Right lobe of liver (tissue), 4 donors: Measurements from ENCODE around the gene KISS1R.

ENCODE experiments used
- CTCF ChIP-seq, 4 donors: fragments of 200-600 bp in 3 of 4; fragments of 450-650 bp in 1 of 4; IDR thresholded peaks; one replicate each; pipeline versions ENCODE4 v1.5.1 to v1.8.0; 2016 to 2022; ENCODE audit warnings: antibody characterized with exemption in 4 of 4, mild to moderate bottlenecking in 2 of 4
- POLR2A ChIP-seq: fragments of 450-650 bp; IDR thresholded peaks from one replicate; pipeline ENCODE4 v1.6.1; 2017; ENCODE audit warnings: antibody characterized with exemption, mild to moderate bottlenecking
- donor health status: DM: no; HTN: no; CAD: no.
- donor health status: DM: no; HTN: no; CAD: no.
- donor health status: DM: no; HTN: yes; CAD: no.

GRCh38 chr19:944171-944567 is 27.0 kb downstream of the KISS1R start:
- TF ChIP-seq POLR2A (no peak), CTCF (IDR thresholded peaks at IDR 0.05) (no peak)
